Smooth muscle cell (in vitro differentiated cells): ENCODE data around the gene STXBP6. TPM values are rescaled to one million over a fixed set of nuclear protein-coding genes. Genes with fewer than 3 reads are reported as not detected.

ENCODE experiments used
- DNase-seq: peaks from one replicate; lab custom pipeline; 2025; ENCODE audit not compliant: unreplicated experiment; lab: John Stamatoyannopoulos, UW
- H2AFZ ChIP-seq: fragments of 200-600 bp; sonication (generic); 2 replicates; pipeline ENCODE4 v1.6.0; 2016; ENCODE audit warnings: antibody characterized with exemption, low read depth, mild to moderate bottlenecking
- H3F3A ChIP-seq: fragments of 200-600 bp; sonication (generic); 2 replicates; pipeline ENCODE4 v1.6.0; 2017; ENCODE audit warnings: antibody characterized with exemption, low read depth
- H3K27ac ChIP-seq: fragments of 200-600 bp; sonication (generic); 2 replicates; pipeline ENCODE4 v1.5.1; 2016; ENCODE audit warnings: low read depth, mild to moderate bottlenecking
- H3K27me3 ChIP-seq: fragments of 200-600 bp; sonication (generic); 2 replicates; pipeline ENCODE4 v1.6.1; 2016; ENCODE audit warnings: low read depth, mild to moderate bottlenecking
- H3K36me3 ChIP-seq: fragments of 200-600 bp; sonication (generic); 2 replicates; pipeline ENCODE4 v1.5.1; 2016; ENCODE audit warnings: low read depth
- H3K4me1 ChIP-seq: fragments of 200-600 bp; sonication (generic); 2 replicates; pipeline ENCODE4 v1.5.1; 2016; ENCODE audit warnings: low read depth
- H3K4me2 ChIP-seq: fragments of 200-600 bp; sonication (generic); 2 replicates; pipeline ENCODE4 v1.6.0; 2016; ENCODE audit warnings: mild to moderate bottlenecking
- H3K4me3 ChIP-seq: fragments of 200-600 bp; sonication (generic); 2 replicates; pipeline ENCODE4 v1.5.1; 2016; ENCODE audit warnings: mild to moderate bottlenecking
- H3K79me2 ChIP-seq: fragments of 200-600 bp; sonication (generic); 2 replicates; pipeline ENCODE4 v1.6.0; 2016; ENCODE audit warnings: low read depth, mild to moderate bottlenecking
- H3K9ac ChIP-seq: fragments of 200-600 bp; sonication (generic); 2 replicates; pipeline ENCODE4 v1.6.0; 2016; ENCODE audit warnings: low read depth
- H3K9me3 ChIP-seq: fragments of 200-600 bp; sonication (generic); replicated peaks from 2 replicates; pipeline ENCODE4 v1.5.1; 2016; ENCODE audit warnings: low read depth
- H4K20me1 ChIP-seq: fragments of 200-600 bp; sonication (generic); 2 replicates; pipeline ENCODE4 v1.6.0; 2016; ENCODE audit warnings: low read depth
- WGBS: methylation state at CpG from one replicate; pipeline ENCODE4 v1.1.7; 2016; ENCODE audit warnings: low lambda C conversion rate; 5-methylcytosine and 5-hydroxymethylcytosine counted together
- polyA plus RNA-seq: library from polyadenylated mRNA; unstranded; fragments of >200 nt; fragmentation: Nextera tagmentation; extraction: Ambion mirVana; gene quantifications from 2 replicates; pipeline ENCODE4 v1.2.1, GENCODE V29; 2016
- total RNA-seq: library from RNA; depleted of rRNA; stranded (reverse); fragments of >200 nt; gene quantifications from 2 replicates; pipeline ENCODE4 v1.2.3, GENCODE V29; 2014
- TF ChIP-seq, protein P1 (sequence below): fragments of 200-600 bp; sonication (generic); IDR thresholded peaks from 2 replicates; pipeline ENCODE4 v1.5.1; 2017; ENCODE audit warnings: borderline replicate concordance, mild to moderate bottlenecking, antibody characterized with exemption; ENCODE audit not compliant: insufficient read depth, poor library complexity, severe bottlenecking

The STXBP6 gene
- total and polyA plus RNA-seq, 2 experiments from 2014 or later, result 144 to 170 TPM

- Histone ChIP-seq H3F3A (no peaks in the 10 kb centered on the region), H3K79me2 (no peaks in the 10 kb centered on the region), H3K9ac (no peak overlapping the region), H3K27me3 (no peaks in the 10 kb centered on the region), H4K20me1 (no peaks in the 10 kb centered on the region), H3K4me1 (no peaks in the 10 kb centered on the region), H2AFZ (no peak overlapping the region), H3K27ac (no peak overlapping the region), H3K4me2 (no peak overlapping the region), H3K4me3 (no peak overlapping the region), H3K36me3 (no peaks in the 10 kb centered on the region), H3K9me3 (no peaks in the 10 kb centered on the region)
- TF ChIP-seq, protein P1, sequence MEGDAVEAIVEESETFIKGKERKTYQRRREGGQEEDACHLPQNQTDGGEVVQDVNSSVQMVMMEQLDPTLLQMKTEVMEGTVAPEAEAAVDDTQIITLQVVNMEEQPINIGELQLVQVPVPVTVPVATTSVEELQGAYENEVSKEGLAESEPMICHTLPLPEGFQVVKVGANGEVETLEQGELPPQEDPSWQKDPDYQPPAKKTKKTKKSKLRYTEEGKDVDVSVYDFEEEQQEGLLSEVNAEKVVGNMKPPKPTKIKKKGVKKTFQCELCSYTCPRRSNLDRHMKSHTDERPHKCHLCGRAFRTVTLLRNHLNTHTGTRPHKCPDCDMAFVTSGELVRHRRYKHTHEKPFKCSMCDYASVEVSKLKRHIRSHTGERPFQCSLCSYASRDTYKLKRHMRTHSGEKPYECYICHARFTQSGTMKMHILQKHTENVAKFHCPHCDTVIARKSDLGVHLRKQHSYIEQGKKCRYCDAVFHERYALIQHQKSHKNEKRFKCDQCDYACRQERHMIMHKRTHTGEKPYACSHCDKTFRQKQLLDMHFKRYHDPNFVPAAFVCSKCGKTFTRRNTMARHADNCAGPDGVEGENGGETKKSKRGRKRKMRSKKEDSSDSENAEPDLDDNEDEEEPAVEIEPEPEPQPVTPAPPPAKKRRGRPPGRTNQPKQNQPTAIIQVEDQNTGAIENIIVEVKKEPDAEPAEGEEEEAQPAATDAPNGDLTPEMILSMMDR, result no peak
- 61% methylated on average over 2 of the region's 2 CpGs for WGBS
- no peak for DNase-seq
Observed at GRCh38 chr14:24766434-24766833, 283.5 kb downstream of the STXBP6 start.

- WGBS, result 59% methylated on average over 2 of the region's 2 CpGs
- TF ChIP-seq, protein P1, result no peak
- Histone ChIP-seq H3K4me2 (no peak overlapping the region), H3F3A (no peaks in the 10 kb centered on the region), H4K20me1 (no peaks in the 10 kb centered on the region), H3K9me3 (no peaks in the 10 kb centered on the region), H3K79me2 (no peaks in the 10 kb centered on the region), H3K27me3 (peaks cover 3% of the 10 kb centered on the region), H3K4me1 (no peaks in the 10 kb centered on the region), H3K4me3 (no peak overlapping the region), H3K36me3 (no peaks in the 10 kb centered on the region), H3K9ac (no peak overlapping the region), H2AFZ (no peak overlapping the region), H3K27ac (no peak overlapping the region)
- no peak for DNase-seq
Observed at GRCh38 chr14:24761141-24761540, 288.8 kb downstream of the STXBP6 start.
